ENCODE results near the gene TESK2.

DNA sequence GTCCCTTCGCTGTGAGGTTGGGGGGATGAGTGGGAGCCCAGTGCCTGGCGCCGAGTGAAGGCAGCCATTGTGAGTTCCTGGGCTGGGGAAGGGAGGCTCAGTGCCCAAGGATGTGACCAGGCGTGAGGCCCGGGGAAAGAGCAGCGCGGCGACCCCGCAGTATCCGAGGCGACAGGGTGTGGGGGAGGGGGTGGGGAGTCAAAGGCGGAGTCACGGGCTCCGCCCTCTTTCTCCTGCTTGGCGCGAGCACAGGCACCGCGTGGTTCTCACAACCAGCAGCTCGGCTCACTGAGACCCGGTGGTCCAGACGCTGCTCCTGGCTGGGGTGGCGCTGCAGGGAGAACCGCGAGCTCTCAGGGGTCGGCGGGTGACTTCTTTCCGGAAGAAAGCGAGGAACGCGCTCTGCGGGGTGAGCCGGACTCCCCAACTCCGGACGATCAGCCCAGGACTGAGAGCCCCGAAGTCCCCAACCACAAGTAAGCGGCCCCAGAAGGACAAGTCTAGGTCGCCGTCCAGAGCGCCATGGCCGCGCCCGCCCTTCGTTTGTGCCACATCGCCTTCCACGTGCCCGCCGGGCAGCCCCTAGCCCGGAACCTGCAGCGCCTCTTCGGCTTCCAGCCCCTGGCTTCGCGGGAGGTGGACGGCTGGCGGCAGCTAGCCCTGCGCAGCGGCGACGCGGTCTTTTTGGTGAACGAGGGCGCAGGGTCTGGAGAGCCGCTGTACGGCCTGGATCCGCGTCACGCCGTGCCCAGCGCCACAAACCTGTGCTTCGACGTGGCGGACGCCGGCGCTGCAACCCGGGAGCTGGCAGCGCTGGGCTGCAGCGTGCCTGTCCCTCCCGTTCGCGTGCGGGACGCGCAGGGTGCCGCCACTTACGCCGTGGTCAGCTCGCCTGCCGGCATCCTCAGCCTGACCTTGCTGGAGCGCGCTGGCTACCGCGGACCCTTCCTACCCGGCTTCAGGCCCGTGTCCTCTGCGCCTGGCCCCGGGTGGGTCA is 164.0 kb downstream of the TESK2 start, which contains the start of gene HPDL:
- TF ChIP-seq POLR2A (IDR thresholded peaks at IDR 0.05), result no peak
- TF ChIP-seq, protein P1, sequence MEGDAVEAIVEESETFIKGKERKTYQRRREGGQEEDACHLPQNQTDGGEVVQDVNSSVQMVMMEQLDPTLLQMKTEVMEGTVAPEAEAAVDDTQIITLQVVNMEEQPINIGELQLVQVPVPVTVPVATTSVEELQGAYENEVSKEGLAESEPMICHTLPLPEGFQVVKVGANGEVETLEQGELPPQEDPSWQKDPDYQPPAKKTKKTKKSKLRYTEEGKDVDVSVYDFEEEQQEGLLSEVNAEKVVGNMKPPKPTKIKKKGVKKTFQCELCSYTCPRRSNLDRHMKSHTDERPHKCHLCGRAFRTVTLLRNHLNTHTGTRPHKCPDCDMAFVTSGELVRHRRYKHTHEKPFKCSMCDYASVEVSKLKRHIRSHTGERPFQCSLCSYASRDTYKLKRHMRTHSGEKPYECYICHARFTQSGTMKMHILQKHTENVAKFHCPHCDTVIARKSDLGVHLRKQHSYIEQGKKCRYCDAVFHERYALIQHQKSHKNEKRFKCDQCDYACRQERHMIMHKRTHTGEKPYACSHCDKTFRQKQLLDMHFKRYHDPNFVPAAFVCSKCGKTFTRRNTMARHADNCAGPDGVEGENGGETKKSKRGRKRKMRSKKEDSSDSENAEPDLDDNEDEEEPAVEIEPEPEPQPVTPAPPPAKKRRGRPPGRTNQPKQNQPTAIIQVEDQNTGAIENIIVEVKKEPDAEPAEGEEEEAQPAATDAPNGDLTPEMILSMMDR (IDR thresholded peaks at IDR 0.05), result no peak

Data from heart left ventricle (tissue), 13 donors.